DND-41 (cell line): Measurements from ENCODE around the gene TOX2.

ENCODE experiments used
- CTCF ChIP-seq: IDR thresholded peaks from 2 replicates; pipeline ENCODE4 v1.5.1; 2012; ENCODE audit warnings: borderline replicate concordance, low read length, moderate library complexity, mild to moderate bottlenecking; ENCODE audit not compliant: poor library complexity, severe bottlenecking; ENCODE audit errors: extremely low read depth
- EZH2 ChIP-seq: IDR thresholded peaks from 3 replicates; pipeline ENCODE4 v1.6.1; 2012; ENCODE audit warnings: borderline replicate concordance, low read depth, mild to moderate bottlenecking, moderate library complexity, low read length, inconsistent platforms; ENCODE audit not compliant: severe bottlenecking

DNA sequence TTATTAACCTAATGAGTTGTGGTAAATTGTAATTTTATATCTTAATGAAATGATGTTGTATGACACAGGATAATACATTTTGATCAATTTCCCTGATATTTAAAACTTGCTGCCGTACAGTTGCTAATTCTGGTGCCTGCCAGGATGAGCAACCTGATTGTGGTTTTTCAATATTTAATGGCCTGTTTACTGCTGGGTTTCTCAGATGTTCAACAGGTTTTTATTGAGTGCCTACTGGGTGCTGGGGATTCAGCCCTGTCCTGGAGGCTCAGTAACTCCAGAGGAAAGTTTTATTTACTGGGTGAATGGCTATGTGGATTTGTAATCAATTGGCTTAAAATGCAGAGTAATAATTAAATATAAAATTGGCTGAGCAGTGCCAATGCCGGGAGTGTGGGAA, 8.0 kb downstream of the TOX2 start:
- no peak for TF ChIP-seq EZH2
- TF ChIP-seq CTCF: no peak
